IMR-90 (cell line): ENCODE results near the gene S1PR3. TPM values are rescaled to one million over a fixed set of nuclear protein-coding genes. Genes with fewer than 3 reads are reported as not detected.

ENCODE experiments used
- ATAC-seq: fragments of 200-7000 bp; cut with Tn5 transposase; 2 replicates; pipeline ENCODE4 v1.9.1; 2020; ENCODE audit warnings: low read depth, mild to moderate bottlenecking, moderate library complexity
- BruUV-seq: library from RNA; stranded (reverse); fragments of 400-500 nt; replicated peaks from 2 replicates; lab custom pipeline; 2021; lab: Mats Ljungman, UMichigan
- CTCF ChIA-PET: fragments of 300-600 bp; formaldehyde crosslinking; extraction: SDS; loops from one replicate; lab custom pipeline; 2021; ENCODE audit warnings: antibody characterized with exemption; lab: Yijun Ruan, JAX
- POLR2A ChIA-PET: fragments of 300-600 bp; sonication (Branson Sonifier 250); formaldehyde crosslinking; loops from one replicate; lab custom pipeline; 2022; ENCODE audit warnings: antibody characterized with exemption; ENCODE audit not compliant: unreplicated experiment; lab: Charles Lee
- DNase-seq: peaks from one replicate; pipeline ENCODE4 v3.0.0; 2013
- H2AFZ ChIP-seq: replicated peaks from 2 replicates; pipeline ENCODE3; 2013; ENCODE audit warnings: low read length, mild to moderate bottlenecking; ENCODE audit not compliant: poor library complexity
- H2AK5ac ChIP-seq: 2 replicates; pipeline ENCODE4 v1.6.1; 2013; ENCODE audit warnings: low read depth, low read length, inconsistent platforms
- H2AK9ac ChIP-seq: replicated peaks from 2 replicates; pipeline ENCODE3; 2013; ENCODE audit warnings: mild to moderate bottlenecking, low read depth, low read length, moderate library complexity; ENCODE audit not compliant: poor library complexity
- H2BK120ac ChIP-seq: 2 replicates; pipeline ENCODE4 v1.6.1; 2013; ENCODE audit warnings: low read depth, low read length, inconsistent platforms
- H2BK15ac ChIP-seq: 3 replicates; pipeline ENCODE4 v1.6.1; 2013; ENCODE audit warnings: low read depth, low read length, inconsistent platforms
- H2BK20ac ChIP-seq: 2 replicates; pipeline ENCODE4 v1.6.1; 2013; ENCODE audit warnings: low read depth, mild to moderate bottlenecking, inconsistent platforms, low read length, moderate library complexity
- H2BK5ac ChIP-seq: 2 replicates; pipeline ENCODE4 v1.6.1; 2013; ENCODE audit warnings: mild to moderate bottlenecking, low read depth, low read length, inconsistent platforms; ENCODE audit not compliant: poor library complexity, severe bottlenecking
- H3K14ac ChIP-seq: replicated peaks from 2 replicates; pipeline ENCODE4 v1.6.1; 2013; ENCODE audit warnings: low read depth, low read length, inconsistent platforms
- H3K18ac ChIP-seq: 2 replicates; pipeline ENCODE4 v1.6.1; 2013; ENCODE audit warnings: low read depth, low read length, control low read depth
- H3K23ac ChIP-seq: 2 replicates; pipeline ENCODE4 v1.6.1; 2013; ENCODE audit warnings: low read depth, low read length, inconsistent platforms
- H3K27ac ChIP-seq: 2 replicates; pipeline ENCODE4 v1.5.1; 2013; ENCODE audit warnings: mild to moderate bottlenecking, control low read depth, low read length; ENCODE audit not compliant: insufficient read depth
- H3K27me3 ChIP-seq: 2 replicates; pipeline ENCODE4 v1.6.1; 2013; ENCODE audit warnings: low read length; ENCODE audit not compliant: control insufficient read depth, insufficient read depth
- H3K36me3 ChIP-seq: 2 replicates; pipeline ENCODE4 v1.6.1; 2013; ENCODE audit warnings: low read length, mixed read lengths; ENCODE audit not compliant: control insufficient read depth, insufficient read depth
- H3K4ac ChIP-seq: 2 replicates; pipeline ENCODE4 v1.6.1; 2013; ENCODE audit warnings: low read depth, low read length, inconsistent platforms
- H3K4me1 ChIP-seq: 2 replicates; pipeline ENCODE4 v1.6.1; 2013; ENCODE audit warnings: low read length, mixed read lengths; ENCODE audit not compliant: control insufficient read depth, insufficient read depth
- H3K4me2 ChIP-seq: 2 replicates; pipeline ENCODE4 v1.6.1; 2013; ENCODE audit warnings: low read depth, mild to moderate bottlenecking, control low read depth, low read length, moderate library complexity
- H3K4me3 ChIP-seq: 2 replicates; pipeline ENCODE4 v1.5.1; 2013; ENCODE audit warnings: low read depth, mild to moderate bottlenecking, control low read depth, low read length, moderate library complexity; ENCODE audit not compliant: insufficient read depth
- H3K56ac ChIP-seq: 2 replicates; pipeline ENCODE4 v1.6.1; 2013; ENCODE audit warnings: low read length, inconsistent platforms; ENCODE audit not compliant: insufficient read depth; ENCODE audit errors: extremely low read depth
- H3K79me1 ChIP-seq, 2 experiments: 2 replicates each; pipeline ENCODE4 v1.6.1; 2013; ENCODE audit warnings: low read length in 2 of 2, inconsistent platforms in 1 of 2, low read depth in 1 of 2
- H3K9ac ChIP-seq: 2 replicates; pipeline ENCODE4 v1.6.1; 2013; ENCODE audit warnings: low read depth, low read length, control low read depth
- H3K9me1 ChIP-seq: 2 replicates; pipeline ENCODE4 v1.6.1; 2013; ENCODE audit warnings: low read length, inconsistent platforms; ENCODE audit not compliant: insufficient read depth
- H3K9me3 ChIP-seq: 2 replicates; pipeline ENCODE4 v1.6.1; 2013; ENCODE audit warnings: low read length; ENCODE audit not compliant: control insufficient read depth, insufficient read depth
- H4K20me1 ChIP-seq: 2 replicates; pipeline ENCODE4 v1.6.1; 2013; ENCODE audit warnings: low read length, inconsistent platforms; ENCODE audit not compliant: insufficient read depth
- H4K5ac ChIP-seq: 2 replicates; pipeline ENCODE4 v1.6.1; 2013; ENCODE audit warnings: mild to moderate bottlenecking, low read depth, low read length, control low read depth
- H4K8ac ChIP-seq, 2 experiments: 2 replicates each; pipeline ENCODE4 v1.6.1; 2013; ENCODE audit warnings: low read depth in 2 of 2, low read length in 2 of 2, control low read depth in 1 of 2, inconsistent platforms in 1 of 2
- H4K91ac ChIP-seq: 2 replicates; pipeline ENCODE4 v1.6.1; 2013; ENCODE audit warnings: low read depth, low read length, inconsistent platforms; ENCODE audit not compliant: insufficient read depth
- BHLHE40 ChIP-seq: fragments of 150-350 bp; IDR thresholded peaks from 2 replicates; pipeline ENCODE4 v1.6.1; 2016; ENCODE audit warnings: mild to moderate bottlenecking, low read depth, low read length
- FOS ChIP-seq: fragments of 150-350 bp; IDR thresholded peaks from 2 replicates; pipeline ENCODE4 v1.6.1; 2016; ENCODE audit warnings: low read depth, low read length
- RFX5 ChIP-seq: IDR thresholded peaks from 2 replicates; pipeline ENCODE4 v1.8.0; 2012; ENCODE audit warnings: low read depth, mild to moderate bottlenecking, low read length, moderate library complexity
- WGBS, 2 experiments: methylation state at CpG; one replicate each; pipeline versions ENCODE4 v1.1.5 to v1.1.7; 2013; ENCODE audit warnings: missing lambda C conversion rate in 2 of 2; ENCODE audit not compliant: insufficient read length in 1 of 2; ENCODE audit errors: extremely low coverage in 2 of 2; 5-methylcytosine and 5-hydroxymethylcytosine counted together
- dilution Hi-C: fragments of 300-500 bp; cut with HindIII; formaldehyde crosslinking; loops from one replicate; pipeline ENCODE4 v1.14.3; 2018; ENCODE audit warnings: low sequenced_read_pairs; ENCODE audit not compliant: unreplicated experiment
- in situ Hi-C: fragments of 300-500 bp; cut with MboI; formaldehyde crosslinking; loops from 3 replicates; pipeline ENCODE4 v1.14.3; 2019; ENCODE audit warnings: low sequenced_read_pairs, inconsistent platforms, mixed read lengths
- intact Hi-C: fragments of 100-400 bp; cut with micrococcal nuclease; formaldehyde crosslinking; loops from 2 replicates; pipeline ENCODE4 v1.10.0; 2022
- polyA plus RNA-seq, 3 experiments: library from polyadenylated mRNA; depleted of rRNA; stranded (reverse); fragments of >200 nt; gene quantifications; 2 replicates each; pipeline ENCODE4 v1.2.3, GENCODE V29; 2012; ENCODE audit warnings: low replicate concordance in 1 of 3
- total RNA-seq: library from RNA; depleted of rRNA; stranded (reverse); fragments of >200 nt; gene quantifications from 2 replicates; pipeline ENCODE4 v1.2.3, GENCODE V29; 2012
- TF ChIP-seq, protein P1 (sequence below): fragments of 150-350 bp; IDR thresholded peaks from 2 replicates; pipeline ENCODE4 v1.6.1; 2016; ENCODE audit warnings: low read depth, mild to moderate bottlenecking, low read length, moderate library complexity, borderline replicate concordance
- TF ChIP-seq, protein P2 (sequence below): fragments of 150-350 bp; IDR thresholded peaks from 2 replicates; pipeline ENCODE4 v1.6.1; 2017; ENCODE audit warnings: mild to moderate bottlenecking, antibody characterized with exemption, low read length, low read depth

The S1PR3 gene
- total and polyA plus RNA-seq, 2 of the 4 experiments (the other 2 are of a cell fraction), result 28.4 to 28.7 TPM

DNA sequence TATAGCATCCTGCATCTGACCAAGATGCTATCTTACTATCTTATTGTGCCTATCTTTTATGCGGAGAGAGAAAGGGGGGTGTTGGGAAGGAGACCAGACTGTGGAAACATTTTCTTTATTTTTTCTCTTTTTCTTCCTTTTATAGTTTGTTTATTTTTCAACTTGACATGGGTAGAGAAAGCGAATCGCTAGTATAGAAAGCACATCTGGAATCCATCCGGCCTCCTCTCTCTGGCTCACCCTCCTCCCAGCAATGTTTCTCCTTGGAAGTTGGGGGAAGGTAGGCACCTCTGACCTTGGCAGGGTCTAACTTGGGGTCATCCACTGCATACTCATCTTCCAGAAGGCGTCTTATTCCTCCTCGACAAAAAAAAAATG is 3.9 kb downstream of the S1PR3 start:
- ATAC-seq, result no peak
- H2BK15ac ChIP-seq, result no peak overlapping the region
- H2AK9ac ChIP-seq, result no peak overlapping the region

More for the DNA sequence above, 3.9 kb downstream of the S1PR3 start:
- Histone ChIP-seq H3K9me1 (peaks cover 20% of the 10 kb centered on the region), H3K9me3 (no peaks in the 10 kb centered on the region), H3K14ac (0 out of 2 replicates have a peak overlapping the region, but pooled peaks have one; percentile 18), H3K27ac (peak overlapping the region; percentile 16; the same call in 1 of the 2 replicates), H3K4ac (no peak overlapping the region), H4K91ac (no peak overlapping the region), H3K79me1 (peaks cover 32 to 58% of the 10 kb centered on the region in 2 experiments), H2AFZ (no peak overlapping the region), H3K4me2 (peak overlapping the region; percentile 54; the same call in 1 of the 2 replicates), H2BK120ac (no peak overlapping the region), H3K4me3 (no peak overlapping the region), H3K27me3 (no peaks in the 10 kb centered on the region), H3K56ac (no peak overlapping the region), H3K23ac (peak overlapping the region; percentile 27; the same call in 1 of the 2 replicates), H2BK20ac (no peak overlapping the region), H3K36me3 (peaks cover 32% of the 10 kb centered on the region), H4K5ac (no peak overlapping the region), H4K8ac (no peak overlapping the region), H2BK5ac (no peak overlapping the region), H3K4me1 (peaks cover 20% of the 10 kb centered on the region), H2AK5ac (no peak overlapping the region), H3K9ac (no peak overlapping the region), H3K18ac (peak overlapping the region; percentile 34; the same call in 1 of the 2 replicates), H4K20me1 (peaks cover 4% of the 10 kb centered on the region; the same call in 1 of the 2 replicates)
- no peak for DNase-seq
- WGBS, 2 experiments, result no CpG with 5 or more reads among the region's 6 CpGs
- ChIA-PET CTCF (interaction anchor here (0.6 kb wide), 1 partner anchor 421 kb away, joined by 7 read pairs; no protein-coding TSS in a partner anchor), POLR2A (no interaction called here)
- TF ChIP-seq FOS (no peak), BHLHE40 (no peak), RFX5 (no peak)
- TF ChIP-seq, protein P1, sequence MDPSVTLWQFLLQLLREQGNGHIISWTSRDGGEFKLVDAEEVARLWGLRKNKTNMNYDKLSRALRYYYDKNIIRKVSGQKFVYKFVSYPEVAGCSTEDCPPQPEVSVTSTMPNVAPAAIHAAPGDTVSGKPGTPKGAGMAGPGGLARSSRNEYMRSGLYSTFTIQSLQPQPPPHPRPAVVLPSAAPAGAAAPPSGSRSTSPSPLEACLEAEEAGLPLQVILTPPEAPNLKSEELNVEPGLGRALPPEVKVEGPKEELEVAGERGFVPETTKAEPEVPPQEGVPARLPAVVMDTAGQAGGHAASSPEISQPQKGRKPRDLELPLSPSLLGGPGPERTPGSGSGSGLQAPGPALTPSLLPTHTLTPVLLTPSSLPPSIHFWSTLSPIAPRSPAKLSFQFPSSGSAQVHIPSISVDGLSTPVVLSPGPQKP, result no peak
- TF ChIP-seq, protein P2, sequence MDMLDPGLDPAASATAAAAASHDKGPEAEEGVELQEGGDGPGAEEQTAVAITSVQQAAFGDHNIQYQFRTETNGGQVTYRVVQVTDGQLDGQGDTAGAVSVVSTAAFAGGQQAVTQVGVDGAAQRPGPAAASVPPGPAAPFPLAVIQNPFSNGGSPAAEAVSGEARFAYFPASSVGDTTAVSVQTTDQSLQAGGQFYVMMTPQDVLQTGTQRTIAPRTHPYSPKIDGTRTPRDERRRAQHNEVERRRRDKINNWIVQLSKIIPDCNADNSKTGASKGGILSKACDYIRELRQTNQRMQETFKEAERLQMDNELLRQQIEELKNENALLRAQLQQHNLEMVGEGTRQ, result no peak
- in situ Hi-C loops, result loop anchor here (10.0 kb wide), 1 partner anchor 220 kb away; no protein-coding TSS in a partner anchor
- dilution Hi-C loops, result loop anchor here (25.0 kb wide), 1 partner anchor 358 kb away; no protein-coding TSS in a partner anchor
- intact Hi-C loops, result loop anchor here (2.0 kb wide), 1 partner anchor 272 kb away; no protein-coding TSS in a partner anchor
- no TSS peak for BruUV-seq
